GM19467 (cell line): Measurements from ENCODE around the gene GPR42.

Experiments used
- ATAC-seq: cut with Tn5 transposase; IDR thresholded peaks from one replicate; pipeline ENCODE4 v1.9.1; 2021; ENCODE audit warnings: mild to moderate bottlenecking, moderate library complexity; ENCODE audit not compliant: unreplicated experiment

GPR42 gene, protein sequence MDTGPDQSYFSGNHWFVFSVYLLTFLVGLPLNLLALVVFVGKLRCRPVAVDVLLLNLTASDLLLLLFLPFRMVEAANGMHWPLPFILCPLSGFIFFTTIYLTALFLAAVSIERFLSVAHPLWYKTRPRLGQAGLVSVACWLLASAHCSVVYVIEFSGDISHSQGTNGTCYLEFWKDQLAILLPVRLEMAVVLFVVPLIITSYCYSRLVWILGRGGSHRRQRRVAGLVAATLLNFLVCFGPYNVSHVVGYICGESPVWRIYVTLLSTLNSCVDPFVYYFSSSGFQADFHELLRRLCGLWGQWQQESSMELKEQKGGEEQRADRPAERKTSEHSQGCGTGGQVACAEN

DNA sequence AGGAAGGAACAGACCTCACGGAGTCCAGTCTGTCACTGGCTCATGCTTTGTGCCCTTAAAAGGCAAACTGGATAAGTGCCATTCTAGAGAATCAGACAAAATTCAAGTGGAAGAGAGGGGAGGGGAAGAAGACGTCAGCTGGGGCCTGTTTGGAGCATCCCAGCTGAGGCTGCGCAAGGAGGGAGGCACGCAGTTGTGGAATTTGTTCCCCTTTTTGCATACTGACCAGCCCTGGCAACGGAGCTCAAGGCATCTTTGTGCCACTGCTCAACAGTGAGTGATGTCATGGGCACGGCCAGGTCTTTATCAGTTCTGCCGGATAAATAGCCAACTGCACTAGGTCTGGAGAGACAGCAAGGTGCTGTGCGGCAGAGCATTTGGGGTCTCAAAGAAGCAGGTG lies at the start of gene GPR42:
Gene GPR42 (plus strand): TSS at position 347 of the 400 bp plus-strand sequence. CDS start 292 bp downstream, outside the sequence.
- no peak for ATAC-seq

DNA sequence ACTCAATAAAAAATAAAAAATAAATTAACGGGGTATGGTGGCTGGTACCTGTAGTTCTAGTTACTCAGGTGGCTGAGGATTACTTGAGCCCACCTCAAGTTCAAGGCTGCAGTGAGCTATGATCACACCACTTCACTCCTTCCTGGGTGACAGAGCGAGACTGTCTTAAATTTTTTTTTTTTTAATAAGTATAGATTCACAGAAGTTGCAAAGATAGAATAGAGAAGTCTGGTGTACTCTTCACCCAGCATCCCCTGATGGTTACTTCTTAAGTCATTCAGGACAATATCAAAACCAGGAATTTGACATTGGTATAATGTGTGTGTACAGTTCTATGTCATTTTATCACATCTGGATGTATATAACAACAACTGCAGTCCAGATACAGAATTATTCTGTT lies 49.6 kb upstream of the GPR42 start:
- no peak for ATAC-seq

GRCh38 chr19:35322014-35322413 lies 48.9 kb upstream of the GPR42 start:
- ATAC-seq, result no peak

DNA sequence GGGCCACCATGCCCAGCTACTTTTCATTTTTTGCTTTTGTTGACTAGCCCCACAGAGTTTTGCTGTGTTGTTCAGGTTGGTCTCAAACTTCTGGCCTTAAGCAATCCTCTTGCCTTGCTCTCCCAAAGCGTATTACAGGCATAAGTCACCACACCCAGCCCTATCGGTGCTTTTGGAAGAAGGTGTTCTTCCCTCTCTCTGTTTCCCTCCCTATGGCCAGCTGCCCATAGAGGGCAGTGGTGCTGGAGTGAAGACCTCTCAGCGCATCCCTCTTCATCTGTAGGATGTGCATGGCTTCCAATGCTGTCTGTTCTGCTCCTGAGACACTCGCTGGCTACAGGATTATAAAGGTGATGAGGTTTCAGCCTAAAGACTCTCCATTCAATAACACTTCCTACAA lies 43.2 kb upstream of the GPR42 start:
- ATAC-seq, result no peak

- no peak for ATAC-seq
These were observed 42.0 kb upstream of the GPR42 start, which contains the start of gene CD22 for GRCh38 chr19:35328851-35329285. TSS of gene CD22 (plus strand) at chr19:35329187. CDS start at chr19:35332041, 2,854 bp downstream.

DNA sequence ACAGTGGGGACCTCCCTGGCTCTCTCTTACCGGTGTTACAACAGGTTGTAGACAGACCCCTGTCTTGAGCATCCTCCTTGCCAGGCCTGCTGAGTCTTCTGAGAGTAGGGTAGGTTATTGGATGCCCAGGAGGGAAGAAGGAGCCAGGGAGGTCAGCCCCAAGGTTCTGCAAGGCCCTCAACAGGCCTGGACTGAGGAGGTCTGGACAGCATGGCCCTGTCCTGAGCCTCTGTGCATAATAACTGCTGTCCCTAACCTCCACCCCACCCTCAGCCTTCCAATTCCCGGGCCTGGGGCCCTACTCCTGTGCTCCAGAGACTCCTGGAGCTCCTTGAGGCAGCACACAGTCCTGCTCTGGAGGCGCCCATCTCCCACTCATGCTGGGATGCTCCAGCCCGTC lies 41.5 kb upstream of the GPR42 start:
- no peak for ATAC-seq

GRCh38 chr19:35330475-35330874 lies 40.4 kb upstream of the GPR42 start:
- ATAC-seq, result peak; percentile 44

GRCh38 chr19:35331551-35332214 lies 39.2 kb upstream of the GPR42 start:
- ATAC-seq, result no peak

DNA sequence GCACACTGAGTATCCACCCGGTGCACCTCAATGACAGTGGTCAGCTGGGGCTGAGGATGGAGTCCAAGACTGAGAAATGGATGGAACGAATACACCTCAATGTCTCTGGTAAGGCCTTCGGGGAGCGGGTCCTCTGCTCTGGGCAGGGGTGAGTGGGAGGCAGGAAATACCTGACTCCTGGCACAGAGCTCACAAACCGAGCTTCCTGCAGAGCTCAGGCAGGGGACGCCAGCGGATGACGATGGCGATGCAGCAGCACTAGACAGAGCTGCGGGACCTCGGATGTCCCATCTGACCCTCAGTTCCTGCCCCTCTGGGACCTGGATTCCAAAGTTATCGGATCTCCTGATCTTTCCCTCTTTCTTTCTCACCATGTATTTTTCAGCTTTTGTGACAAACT lies 38.1 kb upstream of the GPR42 start:
- no peak for ATAC-seq

DNA sequence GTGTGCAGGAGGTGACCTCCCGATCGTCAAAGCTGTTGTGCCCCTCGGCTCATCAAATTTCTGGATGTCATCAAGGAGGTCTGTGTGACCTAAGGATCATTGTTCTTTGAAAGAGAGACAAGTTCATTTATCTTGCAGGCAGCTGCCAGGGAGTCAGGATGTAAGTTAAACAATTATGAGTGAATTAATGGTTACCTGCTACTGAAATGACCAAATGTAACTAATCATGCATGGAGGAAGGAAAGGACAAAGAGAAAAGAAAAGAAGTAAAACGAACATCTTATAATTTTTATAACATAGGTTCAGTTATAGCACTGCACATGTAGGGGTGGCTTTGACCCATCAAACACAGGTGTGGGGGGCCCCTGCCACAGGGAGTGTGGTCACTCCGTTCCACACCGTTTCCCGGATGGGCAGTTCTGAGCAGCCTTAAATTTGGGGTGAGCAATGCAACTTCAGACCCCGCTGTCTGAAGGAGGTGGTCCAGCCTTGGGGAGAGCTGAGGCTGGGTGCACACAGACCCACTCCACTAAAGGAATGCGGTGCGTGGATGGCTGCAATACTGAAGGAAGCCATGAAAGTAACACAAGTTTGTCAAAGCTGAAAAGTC lies 36.6 kb upstream of the GPR42 start:
- no peak for ATAC-seq

DNA sequence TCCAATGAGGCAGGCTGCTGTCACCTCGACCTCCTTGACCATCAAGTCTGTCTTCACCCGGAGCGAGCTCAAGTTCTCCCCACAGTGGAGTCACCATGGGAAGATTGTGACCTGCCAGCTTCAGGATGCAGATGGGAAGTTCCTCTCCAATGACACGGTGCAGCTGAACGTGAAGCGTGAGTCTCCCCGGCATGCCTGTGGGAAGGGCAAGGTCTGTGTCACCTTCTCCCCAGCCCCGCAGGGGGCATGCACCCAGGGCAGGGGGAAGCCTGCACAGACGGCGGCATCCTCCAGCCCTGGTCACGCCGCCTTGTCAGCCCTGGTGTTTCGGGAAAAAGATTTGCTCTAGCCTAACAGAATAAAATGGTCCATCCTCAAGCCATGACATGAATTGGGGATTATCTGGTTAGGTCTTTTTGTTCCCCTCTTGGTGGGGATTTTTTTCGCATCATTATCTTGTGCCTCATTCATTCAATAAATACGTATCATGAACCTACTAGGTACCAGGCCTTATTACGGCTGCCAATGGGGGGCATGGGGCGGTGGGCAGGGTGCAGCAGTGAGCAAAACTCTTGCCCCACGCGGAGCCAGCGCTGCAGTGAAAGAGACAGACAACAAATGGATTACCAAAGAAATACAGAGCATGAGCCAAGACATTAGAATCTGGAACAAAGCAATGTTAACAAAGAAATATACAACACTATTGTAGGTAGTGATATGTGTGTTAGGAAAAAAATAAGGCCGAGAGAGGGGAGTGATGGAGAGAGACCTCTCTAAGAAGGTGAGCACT lies 34.5 kb upstream of the GPR42 start:
- ATAC-seq, result no peak

GRCh38 chr19:35337097-35337983 lies 33.5 kb upstream of the GPR42 start:
- ATAC-seq, result no peak

DNA sequence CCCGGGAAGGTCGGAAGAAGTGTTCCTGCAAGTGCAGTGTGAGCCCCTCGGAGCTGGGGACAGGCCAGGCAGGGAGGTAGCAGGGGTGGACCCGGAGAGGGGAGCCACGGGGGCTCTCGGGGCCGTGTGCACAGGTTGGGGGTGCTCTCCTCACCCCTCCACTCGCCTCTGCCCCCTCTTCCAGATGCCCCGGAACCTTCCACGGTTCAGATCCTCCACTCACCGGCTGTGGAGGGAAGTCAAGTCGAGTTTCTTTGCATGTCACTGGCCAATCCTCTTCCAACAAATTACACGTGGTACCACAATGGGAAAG lies 32.9 kb upstream of the GPR42 start:
- no peak for ATAC-seq

GRCh38 chr19:35340431-35340830 lies 30.4 kb upstream of the GPR42 start:
- ATAC-seq, result no peak

GRCh38 chr19:35341006-35341405 lies 29.9 kb upstream of the GPR42 start:
- ATAC-seq, result no peak

DNA sequence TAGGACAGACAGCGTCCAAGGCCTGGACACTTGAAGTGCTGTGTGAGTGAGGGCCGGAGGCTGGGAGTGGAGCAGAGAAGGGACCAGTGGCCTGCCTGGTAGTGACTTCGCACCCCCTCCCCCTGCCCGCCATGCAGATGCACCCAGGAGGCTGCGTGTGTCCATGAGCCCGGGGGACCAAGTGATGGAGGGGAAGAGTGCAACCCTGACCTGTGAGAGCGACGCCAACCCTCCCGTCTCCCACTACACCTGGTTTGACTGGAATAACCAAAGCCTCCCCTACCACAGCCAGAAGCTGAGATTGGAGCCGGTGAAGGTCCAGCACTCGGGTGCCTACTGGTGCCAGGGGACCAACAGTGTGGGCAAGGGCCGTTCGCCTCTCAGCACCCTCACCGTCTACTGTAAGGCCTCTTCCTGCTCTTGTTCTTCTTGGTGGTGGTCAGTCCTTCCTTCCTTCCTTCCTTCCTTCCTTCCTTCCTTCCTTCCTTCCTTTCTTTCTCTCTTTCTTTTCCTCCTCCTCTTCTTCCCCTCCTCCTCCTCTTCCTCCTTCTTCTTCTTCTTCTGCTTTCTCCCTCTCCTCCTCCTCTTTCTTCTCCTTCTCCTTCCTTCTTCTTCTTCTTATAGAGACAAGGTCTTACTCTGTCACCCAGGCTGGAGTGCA lies 29.2 kb upstream of the GPR42 start:
- ATAC-seq, result no peak

DNA sequence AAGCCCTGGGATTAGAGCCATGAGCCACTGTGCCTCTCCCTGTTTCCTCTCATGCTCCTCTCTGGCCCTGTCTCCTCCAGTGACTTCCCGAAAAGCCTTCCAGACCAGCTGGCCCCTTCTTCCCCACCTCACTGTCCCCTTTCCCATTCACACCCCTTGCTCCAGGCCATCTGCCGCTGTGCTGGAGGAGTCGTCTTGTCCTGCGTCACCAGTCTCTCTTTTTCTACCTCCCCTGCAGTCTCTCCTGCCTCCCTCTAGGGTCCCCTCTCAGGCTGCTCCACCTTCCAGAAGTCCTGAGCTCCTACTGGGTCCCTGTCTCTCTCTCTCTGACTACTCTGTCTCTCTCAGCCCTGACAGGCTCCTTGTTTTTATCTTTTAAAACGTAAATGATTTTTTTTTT lies 28.4 kb upstream of the GPR42 start:
- no peak for ATAC-seq

GRCh38 chr19:35344511-35345031 lies 26.3 kb upstream of the GPR42 start:
- no peak for ATAC-seq

- no peak for ATAC-seq
These were observed 25.2 kb upstream of the GPR42 start for GRCh38 chr19:35345671-35346111.
